Lower leg skin (tissue), 4 donors: ENCODE data around the gene TFDP2. TPM values are rescaled to one million over a fixed set of nuclear protein-coding genes. Genes with fewer than 3 reads are reported as not detected.

Experiments
- DNase-seq, 2 donors: peaks; one replicate each; pipeline ENCODE4 v3.0.0-alpha.2; 2019; ENCODE audit warnings: low spot score in 2 of 2
- H3K4me3 ChIP-seq: fragments of 200-600 bp; sonication (generic); 2 replicates; pipeline ENCODE4 v1.5.1; 2017; ENCODE audit warnings: mild to moderate bottlenecking, low read depth; ENCODE audit not compliant: poor library complexity, severe bottlenecking
- CTCF ChIP-seq, 3 donors: fragments of 450-650 bp; IDR thresholded peaks; one replicate each; pipeline ENCODE4 v1.5.1; 2016; ENCODE audit warnings: antibody characterized with exemption in 3 of 3, mild to moderate bottlenecking in 3 of 3, moderate library complexity in 2 of 3
- POLR2A ChIP-seq, 2 donors: fragments of 450-650 bp; IDR thresholded peaks; one replicate each; pipeline ENCODE4 v1.6.1; 2016 to 2017; ENCODE audit warnings: antibody characterized with exemption in 2 of 2, mild to moderate bottlenecking in 1 of 2, moderate library complexity in 1 of 2
- WGBS, 2 donors: methylation state at CpG; one replicate each; pipeline ENCODE4 v1.1.5; 2018; 5-methylcytosine and 5-hydroxymethylcytosine counted together
- intact Hi-C: fragments of 100-400 bp; cut with DNase I; formaldehyde crosslinking; loops from one replicate; pipeline ENCODE4 v1.15.0; 2023; ENCODE audit warnings: low total_unique reads
- total RNA-seq, 4 donors: library from RNA; depleted of rRNA; stranded (reverse); fragments of >200 nt; gene quantifications; one replicate each; pipeline ENCODE4 v1.1.0, GENCODE V29; 2016

Gene TFDP2
- total RNA-seq, 4 donors from 2014 or later, result 38.6 to 84.7 (median 61.5) TPM

DNA sequence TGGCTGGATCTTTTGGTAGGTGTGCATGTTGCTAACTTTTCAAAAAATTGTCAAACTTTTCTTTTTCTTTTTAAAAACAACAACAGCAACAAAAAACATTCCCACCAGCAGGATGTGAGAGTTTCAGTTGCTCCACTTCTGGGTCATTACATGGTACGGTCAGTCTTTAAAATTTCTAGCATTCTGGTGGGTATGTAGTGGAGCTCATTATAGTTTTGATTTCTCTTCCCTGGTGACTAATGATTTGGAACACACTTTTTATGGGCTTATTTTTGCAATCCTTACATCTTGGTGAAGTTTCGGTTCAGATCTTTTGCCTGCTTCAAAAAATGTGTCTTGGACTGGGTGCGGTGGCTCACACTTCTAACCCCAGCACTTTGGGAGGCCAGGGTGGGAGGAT is 253.6 kb downstream of the TFDP2 start:
- TF ChIP-seq POLR2A (IDR thresholded peaks at IDR 0.05) (no peak), CTCF (IDR thresholded peaks at IDR 0.05) (no peak)
- 89 to 97% methylated on average over 3 of the region's 3 CpGs for WGBS, 2 donors
- H3K4me3 ChIP-seq, result no peak overlapping the region
- DNase-seq, result no peak
- intact Hi-C loops, result no loop called here

DNA sequence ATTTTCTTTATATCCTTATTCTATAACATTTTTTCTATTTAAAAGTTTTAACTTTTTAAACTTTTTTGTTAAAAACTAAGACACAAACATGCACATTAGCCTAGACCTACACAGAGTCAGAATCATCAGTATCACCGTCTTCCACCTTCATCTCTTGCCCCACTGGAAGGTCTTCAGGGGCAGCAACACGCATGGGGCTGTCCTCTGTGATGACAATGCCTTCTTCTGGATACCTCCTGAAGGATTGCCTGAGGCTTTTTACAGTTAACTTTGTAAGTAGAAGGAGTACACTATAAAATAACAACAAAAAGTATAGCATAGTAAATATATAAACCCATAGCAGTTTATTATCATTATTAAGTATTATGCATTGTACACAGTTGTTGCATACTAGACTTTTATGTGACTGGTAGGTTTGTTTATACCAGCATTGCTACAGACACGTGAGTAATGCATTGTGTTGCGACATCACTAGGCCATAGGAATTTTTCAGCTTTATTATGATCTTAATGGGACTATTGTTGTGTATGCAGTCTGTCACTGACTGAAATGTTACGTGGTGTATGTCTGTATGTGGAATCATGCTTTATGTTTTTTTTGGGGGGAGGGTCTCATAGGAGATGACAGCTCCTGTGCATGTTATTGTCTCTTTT is 254.7 kb downstream of the TFDP2 start:
- DNase-seq, result no peak
- H3K4me3 ChIP-seq, result no peak overlapping the region
- TF ChIP-seq CTCF (IDR thresholded peaks at IDR 0.05), result no peak
- TF ChIP-seq POLR2A (IDR thresholded peaks at IDR 0.05), result no peak
- intact Hi-C loops, result no loop called here
- WGBS, 2 donors, result 48 to 56% methylated on average over 5 of the region's 5 CpGs

Other genes starting within 250 kb of the TFDP2 start
- 10 to 100 TPM; 19.2 to 33.7 (median 21.9) TPM for gene GK5, start 76.0 kb upstream of the TFDP2 start, total RNA-seq